ENCODE results near the gene LPP. TPM values are rescaled to one million over a fixed set of nuclear protein-coding genes. Genes with fewer than 3 reads are reported as not detected.

Gene LPP
- total RNA-seq, 2 donors from 2014 or later, result 1,568 to 1,607 TPM

GRCh38 chr3:188671971-188672370, 518.0 kb downstream of the LPP start:
- Histone ChIP-seq H3K27me3 (replicated peaks; ENCODE audit: insufficient read depth) (no peaks in the 10 kb centered on the region), H3K4me1 (ENCODE audit: control insufficient read depth in 1 of 2, low read depth in 2 of 2) (peaks cover 30 to 56% of the 10 kb centered on the region in 2 donors), H3K4me3 (no peak overlapping the region), H3K36me3 (no peaks in the 10 kb centered on the region), H3K27ac (no peak overlapping the region), H3K9me3 (no peaks in the 10 kb centered on the region)
- DNase-seq (ENCODE audit: low spot score) (no peak), ATAC-seq (ENCODE audit: insufficient number of reproducible peaks, low FRiP score, low read depth) (no peak)
- TF ChIP-seq, protein P1, sequence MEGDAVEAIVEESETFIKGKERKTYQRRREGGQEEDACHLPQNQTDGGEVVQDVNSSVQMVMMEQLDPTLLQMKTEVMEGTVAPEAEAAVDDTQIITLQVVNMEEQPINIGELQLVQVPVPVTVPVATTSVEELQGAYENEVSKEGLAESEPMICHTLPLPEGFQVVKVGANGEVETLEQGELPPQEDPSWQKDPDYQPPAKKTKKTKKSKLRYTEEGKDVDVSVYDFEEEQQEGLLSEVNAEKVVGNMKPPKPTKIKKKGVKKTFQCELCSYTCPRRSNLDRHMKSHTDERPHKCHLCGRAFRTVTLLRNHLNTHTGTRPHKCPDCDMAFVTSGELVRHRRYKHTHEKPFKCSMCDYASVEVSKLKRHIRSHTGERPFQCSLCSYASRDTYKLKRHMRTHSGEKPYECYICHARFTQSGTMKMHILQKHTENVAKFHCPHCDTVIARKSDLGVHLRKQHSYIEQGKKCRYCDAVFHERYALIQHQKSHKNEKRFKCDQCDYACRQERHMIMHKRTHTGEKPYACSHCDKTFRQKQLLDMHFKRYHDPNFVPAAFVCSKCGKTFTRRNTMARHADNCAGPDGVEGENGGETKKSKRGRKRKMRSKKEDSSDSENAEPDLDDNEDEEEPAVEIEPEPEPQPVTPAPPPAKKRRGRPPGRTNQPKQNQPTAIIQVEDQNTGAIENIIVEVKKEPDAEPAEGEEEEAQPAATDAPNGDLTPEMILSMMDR (IDR thresholded peaks at IDR 0.05), result no peak

GRCh38 chr3:188672840-188673239, 518.9 kb downstream of the LPP start:
- Histone ChIP-seq H3K4me1 (ENCODE audit: control insufficient read depth in 1 of 2, low read depth in 2 of 2) (peaks cover 26 to 48% of the 10 kb centered on the region in 2 donors), H3K36me3 (no peaks in the 10 kb centered on the region), H3K9me3 (no peaks in the 10 kb centered on the region), H3K27me3 (replicated peaks; ENCODE audit: insufficient read depth) (no peaks in the 10 kb centered on the region), H3K4me3 (peak overlapping the region; percentile 32), H3K27ac (peak overlapping the region in 1 of 2 donors; percentile 19)
- TF ChIP-seq, protein P1 (IDR thresholded peaks at IDR 0.05), result no peak
- DNase-seq (ENCODE audit: low spot score), result no peak
- no peak for ATAC-seq (ENCODE audit: insufficient number of reproducible peaks, low FRiP score, low read depth)

GRCh38 chr3:188673646-188674186, 519.8 kb downstream of the LPP start:
- no peaks in the 10 kb centered on the region for H3K36me3 ChIP-seq
- TF ChIP-seq, protein P1 (IDR thresholded peaks at IDR 0.05), result no peak
- no peak overlapping the region for H3K4me3 ChIP-seq
- H3K27me3 ChIP-seq (replicated peaks; ENCODE audit: insufficient read depth), result no peaks in the 10 kb centered on the region
- no peak for DNase-seq (ENCODE audit: low spot score)
- no peaks in the 10 kb centered on the region for H3K9me3 ChIP-seq
- H3K4me1 ChIP-seq (ENCODE audit: control insufficient read depth in 1 of 2, low read depth in 2 of 2), result peaks cover 24 to 47% of the 10 kb centered on the region in 2 donors
- H3K27ac ChIP-seq, result no peak overlapping the region
- no peak for ATAC-seq (ENCODE audit: insufficient number of reproducible peaks, low FRiP score, low read depth)

DNA sequence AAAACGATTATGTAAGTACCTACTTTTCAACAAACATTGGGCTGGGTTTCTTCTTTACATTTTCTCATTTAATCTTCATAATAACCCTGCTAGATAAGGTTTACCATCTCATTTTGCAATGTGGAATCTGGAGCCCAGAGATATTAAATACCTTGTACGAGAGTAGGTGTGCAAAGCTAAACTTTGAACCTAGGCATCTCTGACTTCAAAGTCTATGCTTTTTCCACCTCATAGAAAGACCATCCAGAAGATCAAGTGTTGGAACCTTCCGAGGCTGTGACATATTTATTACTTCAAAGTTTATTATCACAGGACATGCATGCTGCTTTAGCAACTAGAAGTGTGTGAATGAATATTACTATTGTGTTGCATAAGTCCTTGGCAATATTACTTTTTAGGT, 520.6 kb downstream of the LPP start:
- DNase-seq (ENCODE audit: low spot score) (no peak), ATAC-seq (ENCODE audit: insufficient number of reproducible peaks, low FRiP score, low read depth) (no peak)
- Histone ChIP-seq H3K4me1 (ENCODE audit: control insufficient read depth in 1 of 2, low read depth in 2 of 2) (peaks cover 24 to 51% of the 10 kb centered on the region in 2 donors), H3K27me3 (replicated peaks; ENCODE audit: insufficient read depth) (no peaks in the 10 kb centered on the region), H3K4me3 (no peak overlapping the region), H3K36me3 (no peaks in the 10 kb centered on the region), H3K9me3 (no peaks in the 10 kb centered on the region), H3K27ac (peak overlapping the region in 1 of 2 donors; percentile 1)
- TF ChIP-seq, protein P1 (IDR thresholded peaks at IDR 0.05), result no peak

DNA sequence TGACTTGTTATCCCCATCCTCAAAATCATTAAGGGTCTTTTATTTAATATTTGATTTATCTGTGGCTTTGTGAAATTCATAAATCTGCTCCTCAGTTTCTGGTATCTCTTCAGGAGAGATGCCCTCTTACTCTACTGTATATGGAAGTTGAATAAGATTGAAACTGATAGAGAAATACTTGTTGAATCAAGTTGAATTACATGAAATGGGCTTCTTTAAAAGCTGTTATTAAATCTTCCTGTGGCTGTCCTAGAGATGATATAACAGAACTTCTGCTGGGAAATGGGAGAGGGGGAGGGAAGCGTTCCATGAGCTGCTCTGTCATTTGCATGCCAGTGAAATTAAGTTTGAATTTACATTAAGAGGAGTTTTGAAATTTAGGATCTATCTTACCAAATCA, 523.4 kb downstream of the LPP start:
- Histone ChIP-seq H3K27ac (no peak overlapping the region), H3K4me1 (ENCODE audit: control insufficient read depth in 1 of 2, low read depth in 2 of 2) (peaks cover 39 to 68% of the 10 kb centered on the region in 2 donors), H3K27me3 (replicated peaks; ENCODE audit: insufficient read depth) (no peaks in the 10 kb centered on the region), H3K36me3 (no peaks in the 10 kb centered on the region), H3K4me3 (no peak overlapping the region), H3K9me3 (no peaks in the 10 kb centered on the region)
- DNase-seq (ENCODE audit: low spot score) (no peak), ATAC-seq (ENCODE audit: insufficient number of reproducible peaks, low FRiP score, low read depth) (no peak)
- TF ChIP-seq, protein P1 (IDR thresholded peaks at IDR 0.05), result no peak
